T47D (cell line): ENCODE measurements around the gene PADI1.

ENCODE experiments used
- DNase-seq, 2 experiments: peaks; one replicate each; pipeline versions ENCODE4 v3.0.0 to v3.0.0-alpha.2; 2011 to 2012; ENCODE audit warnings: low read depth in 1 of 2, low spot score in 1 of 2
- JUND ChIP-seq: IDR thresholded peaks from 2 replicates; pipeline ENCODE4 v1.6.1; 2012; ENCODE audit warnings: low read depth
- in situ Hi-C: cut with HindIII; loops from 2 replicates; pipeline ENCODE4 v1.10.0; 2016; ENCODE audit warnings: low sequenced_read_pairs, low pct_unique_long_range_greater_than_20kb

Gene PADI1

GRCh38 chr1:17195731-17196130 lies 9.2 kb upstream of the PADI1 start:
- in situ Hi-C loops, result no loop called here
- no peak for DNase-seq
- TF ChIP-seq JUND, result no peak

- no peak for TF ChIP-seq JUND
- in situ Hi-C loops, result no loop called here
- DNase-seq, result no peak
Observed at GRCh38 chr1:17196496-17197185, 8.3 kb upstream of the PADI1 start.

- in situ Hi-C loops, result no loop called here
- no peak for DNase-seq
- no peak for TF ChIP-seq JUND
Observed at GRCh38 chr1:17197696-17198095, 7.2 kb upstream of the PADI1 start.

- in situ Hi-C loops, result no loop called here
- no peak for DNase-seq
- no peak for TF ChIP-seq JUND
Observed at GRCh38 chr1:17198476-17199258, 6.3 kb upstream of the PADI1 start.

- in situ Hi-C loops, result no loop called here
- no peak for DNase-seq
- no peak for TF ChIP-seq JUND
Observed at GRCh38 chr1:17199267-17200044, 5.5 kb upstream of the PADI1 start.

- TF ChIP-seq JUND, result no peak
- in situ Hi-C loops, result no loop called here
- no peak for DNase-seq
Observed at GRCh38 chr1:17200246-17200645, 4.7 kb upstream of the PADI1 start.

- in situ Hi-C loops, result no loop called here
- no peak for TF ChIP-seq JUND
- DNase-seq, result no peak
Observed at GRCh38 chr1:17200756-17201155, 4.2 kb upstream of the PADI1 start.

GRCh38 chr1:17201201-17202021 lies 3.5 kb upstream of the PADI1 start:
- TF ChIP-seq JUND, result no peak
- in situ Hi-C loops, result no loop called here
- DNase-seq, result no peak

- in situ Hi-C loops, result no loop called here
- TF ChIP-seq JUND, result no peak
- DNase-seq, result no peak
Observed at GRCh38 chr1:17205652-17206051, 724 bp downstream of the PADI1 start.

GRCh38 chr1:17206196-17206595 lies 1.3 kb downstream of the PADI1 start:
- in situ Hi-C loops, result no loop called here
- DNase-seq, result no peak
- no peak for TF ChIP-seq JUND

- no peak for TF ChIP-seq JUND
- in situ Hi-C loops, result no loop called here
- DNase-seq, result no peak
Observed at GRCh38 chr1:17207046-17207445, 2.1 kb downstream of the PADI1 start.

- no peak for TF ChIP-seq JUND
Observed at GRCh38 chr1:17207540-17207939, 2.6 kb downstream of the PADI1 start.

GRCh38 chr1:17207966-17208418 lies 3.1 kb downstream of the PADI1 start:
- in situ Hi-C loops, result no loop called here
- TF ChIP-seq JUND, result no peak
- no peak for DNase-seq

More at GRCh38 chr1:17207540-17207939, 2.6 kb downstream of the PADI1 start:
- in situ Hi-C loops, result no loop called here
- DNase-seq, result no peak
